Hindlimb muscle (tissue), 1 donor: ENCODE measurements around the gene LPP. TPM values are rescaled to one million over a fixed set of nuclear protein-coding genes. Genes with fewer than 3 reads are reported as not detected.

ENCODE experiments used
- DNase-seq: peaks from one replicate; pipeline ENCODE4 v3.0.0-alpha.2; 2013
- polyA plus RNA-seq: library from polyadenylated mRNA; unstranded; fragments of 120-200 nt; gene quantifications from one replicate; pipeline ENCODE4 v1.2.1, GENCODE V29; 2013; ENCODE audit not compliant: insufficient read length

The LPP gene
- polyA plus RNA-seq, 1 donor: 12.7 TPM

- no peak for DNase-seq
These were observed 569.0 kb downstream of the LPP start for GRCh38 chr3:188722963-188723362.

GRCh38 chr3:188727052-188727451 lies 573.1 kb downstream of the LPP start:
- no peak for DNase-seq

- no peak for DNase-seq
These were observed 574.5 kb downstream of the LPP start for GRCh38 chr3:188728371-188728896.

- DNase-seq: no peak
These were observed 575.5 kb downstream of the LPP start for GRCh38 chr3:188729422-188729821.

- peak; percentile 11 for DNase-seq
These were observed 580.4 kb downstream of the LPP start for GRCh38 chr3:188734395-188734794.

GRCh38 chr3:188739511-188739910 lies 585.6 kb downstream of the LPP start:
- no peak for DNase-seq

GRCh38 chr3:188740010-188740409 lies 586.1 kb downstream of the LPP start:
- no peak for DNase-seq

GRCh38 chr3:188742755-188743550 lies 589.0 kb downstream of the LPP start:
- no peak for DNase-seq

- no peak for DNase-seq
These were observed 590.2 kb downstream of the LPP start for GRCh38 chr3:188744166-188744565.

GRCh38 chr3:188745031-188745430 lies 591.1 kb downstream of the LPP start:
- DNase-seq: no peak

- no peak for DNase-seq
These were observed 592.4 kb downstream of the LPP start for GRCh38 chr3:188746291-188746783.

GRCh38 chr3:188747489-188747888 lies 593.5 kb downstream of the LPP start:
- DNase-seq: peak; percentile 29

GRCh38 chr3:188749010-188749617 lies 595.2 kb downstream of the LPP start:
- no peak for DNase-seq

GRCh38 chr3:188749830-188750229 lies 595.9 kb downstream of the LPP start:
- DNase-seq: no peak

GRCh38 chr3:188750617-188751016 lies 596.7 kb downstream of the LPP start:
- DNase-seq: no peak

GRCh38 chr3:188752850-188753249 lies 598.9 kb downstream of the LPP start:
- DNase-seq: no peak

- no peak for DNase-seq
These were observed 600.3 kb downstream of the LPP start for GRCh38 chr3:188754267-188754666.

GRCh38 chr3:188756241-188756640 lies 602.3 kb downstream of the LPP start:
- no peak for DNase-seq

GRCh38 chr3:188759336-188760005 lies 605.5 kb downstream of the LPP start:
- no peak for DNase-seq

GRCh38 chr3:188760408-188760807 lies 606.5 kb downstream of the LPP start:
- no peak for DNase-seq

- no peak for DNase-seq
These were observed 607.5 kb downstream of the LPP start for GRCh38 chr3:188761439-188761838.

- DNase-seq: no peak
These were observed 608.0 kb downstream of the LPP start for GRCh38 chr3:188761964-188762363.

GRCh38 chr3:188764609-188765008 lies 610.7 kb downstream of the LPP start:
- DNase-seq: no peak
